Stimulated activated naive CD8-positive, alpha-beta T cell treated with anti-CD3 and anti-CD28 coated beads, Interleukin-15, Interleukin-2, amounts not matched to agents 100 U/mL and 50 U/mL, for 24 hours (primary cell): ENCODE data around the gene IQUB.
A peak's percentile ranks its signal among the peaks of the same experiment; 100 is the strongest.
"Not testable (repeated sequence)": the region's sequence is repeated elsewhere in the genome, so short reads cannot be mapped to it uniquely, and the experiment has no call there.

Experiments
- ATAC-seq: fragments of 150-1000 bp; cut with Tn5 transposase; one replicate; pipeline ENCODE4 v1.10.0; 2021
- DNase-seq: peaks from one replicate; pipeline ENCODE4 v3.0.0; 2021

The IQUB gene

GRCh38 chr7:123539871-123540270 lies 5.5 kb upstream of the IQUB start:
- no peak for ATAC-seq

DNA sequence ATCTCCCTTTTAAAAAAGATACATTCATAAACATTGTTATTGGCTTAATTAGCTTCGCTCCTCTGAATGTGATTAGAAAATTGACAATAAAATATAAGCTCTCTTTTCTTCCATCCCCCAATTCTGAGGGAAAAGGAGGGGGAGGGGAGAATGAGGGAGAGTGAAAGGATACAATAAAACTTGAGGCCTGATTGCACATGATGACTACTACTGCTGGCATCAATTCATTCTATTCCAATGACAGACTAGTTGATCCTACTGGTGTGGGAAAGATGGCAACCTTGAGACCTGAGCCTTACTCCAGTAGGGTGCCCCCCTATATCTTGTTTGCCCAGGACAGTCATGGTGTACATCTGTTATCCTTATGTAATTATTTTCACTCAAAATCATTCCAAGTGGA lies 4.5 kb upstream of the IQUB start:
- DNase-seq = no peak
- no peak for ATAC-seq

More at GRCh38 chr7:123539871-123540270, 5.5 kb upstream of the IQUB start:
- no peak for DNase-seq

GRCh38 chr7:123538189-123538714 lies 3.9 kb upstream of the IQUB start:
- no peak for ATAC-seq
- no peak for DNase-seq

GRCh38 chr7:123537026-123537642 lies 2.7 kb upstream of the IQUB start:
- no peak for ATAC-seq
- DNase-seq = no peak

DNA sequence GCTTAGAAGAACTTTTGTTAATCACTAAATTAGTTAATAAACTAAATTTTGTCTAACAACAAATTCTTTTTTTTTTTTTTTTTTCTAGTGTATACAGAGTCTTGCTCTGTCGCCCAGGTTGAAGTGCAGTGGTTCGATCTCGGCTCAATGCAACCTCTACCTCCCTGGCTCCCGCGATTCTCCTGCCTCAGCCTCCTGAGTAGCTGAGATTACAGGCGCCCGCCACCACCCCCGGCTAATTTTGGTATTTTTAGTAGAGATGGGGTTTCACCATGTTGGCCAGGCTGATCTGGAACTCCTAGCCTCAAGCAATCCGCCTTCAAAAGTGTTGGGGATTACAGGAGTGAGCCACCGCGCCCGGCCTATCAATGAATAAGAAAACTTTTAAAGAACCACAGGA lies 1.1 kb upstream of the IQUB start:
- no peak for ATAC-seq
- no peak for DNase-seq

- ATAC-seq (no peak), DNase-seq (no peak)
Observed at GRCh38 chr7:123533929-123534382, 439 bp downstream of the IQUB start.

- no peak for DNase-seq
- ATAC-seq = no peak
Observed at GRCh38 chr7:123533553-123533917, 860 bp downstream of the IQUB start.

DNA sequence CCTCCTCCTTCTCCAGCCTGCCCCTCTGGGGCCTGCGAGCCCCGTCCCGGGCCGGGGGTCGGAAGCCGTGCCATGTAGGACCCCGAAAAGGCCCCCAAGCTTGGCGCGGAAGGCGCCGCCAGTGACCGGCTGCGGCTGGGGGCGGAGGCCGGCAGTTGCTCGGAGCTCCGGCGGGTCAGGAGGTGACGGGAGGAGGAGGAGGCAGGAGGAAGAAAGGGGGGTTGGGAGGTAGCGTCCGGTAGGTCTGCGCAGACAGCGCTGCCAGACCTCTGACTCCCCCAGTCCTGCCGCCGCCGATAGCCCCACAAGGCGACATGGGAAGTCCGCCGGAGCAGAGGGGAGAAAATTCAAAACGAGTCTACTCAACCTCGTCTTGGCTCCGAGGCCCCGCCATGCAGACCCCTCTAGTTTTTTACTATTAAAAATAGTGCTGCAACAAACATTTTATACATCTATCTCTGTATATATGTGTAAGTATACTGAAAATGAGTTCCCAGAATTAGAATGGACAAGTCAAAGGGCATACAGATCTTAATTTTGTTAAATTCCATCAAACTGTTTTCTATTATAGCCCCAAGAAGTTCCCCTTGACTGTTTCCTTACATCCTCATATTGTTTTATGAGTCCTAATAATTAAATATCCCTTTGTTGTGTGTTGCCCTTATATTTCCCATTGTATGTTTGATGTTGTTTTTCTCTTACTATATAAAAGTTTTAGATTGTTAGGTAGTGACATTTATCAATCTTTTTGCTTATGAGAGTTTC lies 1.4 kb downstream of the IQUB start:
- peak; percentile 37 for ATAC-seq
- DNase-seq = peak; percentile 35

- not testable (repeated sequence) for DNase-seq
- peak; percentile 6 for ATAC-seq
Observed at GRCh38 chr7:123532343-123532742, 2.1 kb downstream of the IQUB start.

DNA sequence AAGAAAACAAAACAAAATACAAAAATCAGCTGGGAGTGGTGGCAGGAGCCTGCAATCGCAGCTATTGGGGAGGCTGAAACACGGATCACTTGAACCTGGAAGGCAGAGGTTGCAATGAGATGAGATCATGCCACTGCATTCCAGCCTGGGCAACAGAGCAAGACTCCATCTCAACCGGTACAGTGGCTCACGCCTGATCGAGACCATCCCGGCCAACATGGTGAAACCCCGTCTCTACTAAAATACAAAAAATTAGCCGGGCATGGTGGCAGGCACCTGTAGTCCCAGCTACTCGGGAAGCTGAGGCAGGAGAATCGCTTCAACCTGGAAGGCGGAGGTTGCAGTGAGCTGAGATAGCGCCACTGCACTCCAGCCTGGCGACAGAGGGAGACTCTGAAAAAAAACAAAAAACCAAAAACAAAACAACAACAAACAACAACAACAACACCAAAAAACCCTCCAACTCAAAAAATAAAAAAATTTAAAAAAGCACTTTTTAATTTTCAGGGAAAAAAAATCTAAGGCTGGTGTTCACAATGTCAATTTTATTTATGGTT lies 4.3 kb downstream of the IQUB start:
- not testable (repeated sequence) for ATAC-seq, DNase-seq

GRCh38 chr7:123528265-123528664 lies 6.1 kb downstream of the IQUB start:
- ATAC-seq (no peak), DNase-seq (no peak)

GRCh38 chr7:123527712-123528225 lies 6.6 kb downstream of the IQUB start:
- not testable (repeated sequence) for DNase-seq, ATAC-seq

DNA sequence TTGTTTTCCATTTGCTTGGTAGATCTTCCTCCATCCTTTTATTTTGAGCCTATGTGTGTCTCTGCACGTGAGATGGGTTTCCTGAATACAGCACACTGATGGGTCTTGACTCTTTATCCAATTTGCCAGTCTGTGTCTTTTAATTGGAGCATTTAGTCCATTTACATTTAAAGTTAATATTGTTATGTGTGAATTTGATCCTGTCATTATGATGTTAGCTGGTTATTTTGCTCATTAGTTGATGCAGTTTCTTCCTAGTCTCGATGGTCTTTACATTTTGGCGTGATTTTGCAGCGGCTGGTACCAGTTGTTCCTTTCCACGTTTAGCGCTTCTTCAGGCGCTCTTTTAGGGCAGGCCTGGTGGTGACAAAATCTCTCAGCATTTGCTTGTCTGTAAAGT lies 7.9 kb downstream of the IQUB start:
- not testable (repeated sequence) for ATAC-seq, DNase-seq

DNA sequence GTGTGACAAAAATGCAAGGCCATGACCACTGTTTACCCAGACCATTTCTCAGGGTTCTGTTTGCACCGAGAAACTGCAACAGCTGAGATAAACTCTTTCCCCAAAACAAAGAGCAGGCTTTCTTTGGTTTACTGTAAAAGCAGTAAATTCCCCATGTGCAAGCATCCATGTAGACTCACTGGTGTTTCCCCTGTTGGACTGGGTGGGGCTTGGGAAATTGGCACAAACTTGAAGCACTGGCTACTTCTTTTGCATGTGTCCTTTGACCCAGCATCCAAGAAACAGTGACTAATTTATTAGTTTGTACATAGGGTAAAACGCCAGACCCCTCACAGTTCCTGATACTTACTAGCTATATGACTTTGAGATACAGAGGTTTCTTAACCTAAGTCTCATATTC lies 12.3 kb downstream of the IQUB start:
- ATAC-seq = no peak

DNA sequence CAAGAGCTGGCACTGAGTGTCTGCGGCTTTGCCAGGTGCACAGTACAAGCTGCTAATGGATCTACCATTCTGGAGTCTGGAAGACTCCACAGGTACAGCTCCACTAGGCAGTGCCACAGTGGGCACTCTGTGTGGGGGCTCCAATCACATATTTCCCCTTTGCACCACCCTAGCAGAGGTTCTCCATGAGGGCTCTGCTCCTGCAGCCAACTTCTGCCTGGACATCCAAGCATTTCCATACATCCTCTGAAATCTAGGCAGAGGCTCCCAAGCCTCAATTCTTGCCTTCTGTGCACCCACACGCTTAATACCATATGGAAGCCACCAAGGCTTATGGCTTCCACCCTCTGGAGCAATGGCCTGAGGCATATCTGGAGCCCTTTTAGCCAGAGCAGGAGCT lies 29.2 kb downstream of the IQUB start:
- DNase-seq (no peak), ATAC-seq (no peak)

More for the DNA sequence above, 12.3 kb downstream of the IQUB start:
- no peak for DNase-seq

GRCh38 chr7:123502201-123502600 lies 32.2 kb downstream of the IQUB start:
- ATAC-seq (no peak), DNase-seq (no peak)

GRCh38 chr7:123500878-123501489 lies 33.4 kb downstream of the IQUB start:
- ATAC-seq = no peak

DNA sequence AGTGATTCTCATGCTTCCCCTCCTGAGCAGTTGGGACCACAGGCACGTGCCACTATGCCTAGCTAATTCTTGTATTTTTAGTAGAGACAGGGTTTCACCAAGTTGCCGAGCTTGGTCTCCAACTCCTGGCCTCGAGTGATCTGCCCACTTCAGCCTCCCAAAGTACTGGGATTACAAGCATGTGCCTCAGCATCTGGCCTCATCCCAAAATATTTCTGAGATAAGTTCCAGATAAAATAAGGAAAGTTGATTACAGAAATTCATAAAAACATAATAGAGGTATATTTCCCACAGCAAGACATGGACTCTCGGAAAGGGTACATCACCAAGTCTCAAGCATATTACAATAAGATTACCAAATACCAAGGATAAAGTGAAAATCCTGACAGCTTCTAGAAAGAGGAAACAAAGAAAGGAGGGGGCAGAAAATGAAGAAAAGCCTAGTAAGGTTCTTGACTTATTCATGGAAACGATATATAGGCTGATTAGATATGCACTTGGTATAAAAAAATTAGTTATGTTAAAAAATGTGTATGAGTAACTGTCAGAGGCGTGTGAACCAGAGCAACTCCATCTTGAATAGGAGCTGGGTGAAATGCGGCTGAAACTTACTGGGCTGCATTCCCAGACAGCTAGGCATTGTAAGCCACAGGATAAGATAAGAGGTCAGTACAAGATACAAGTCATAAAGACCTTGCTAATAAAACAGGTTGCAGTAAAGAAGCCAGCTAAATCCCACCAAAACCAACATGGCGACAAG lies 35.0 kb downstream of the IQUB start:
- DNase-seq = no peak
- ATAC-seq = no peak

More at GRCh38 chr7:123500878-123501489, 33.4 kb downstream of the IQUB start:
- no peak for DNase-seq

GRCh38 chr7:123498601-123499000 lies 35.8 kb downstream of the IQUB start:
- DNase-seq = no peak

GRCh38 chr7:123498031-123498430 lies 36.4 kb downstream of the IQUB start:
- no peak for DNase-seq
- ATAC-seq = no peak

More at GRCh38 chr7:123498601-123499000, 35.8 kb downstream of the IQUB start:
- no peak for ATAC-seq

DNA sequence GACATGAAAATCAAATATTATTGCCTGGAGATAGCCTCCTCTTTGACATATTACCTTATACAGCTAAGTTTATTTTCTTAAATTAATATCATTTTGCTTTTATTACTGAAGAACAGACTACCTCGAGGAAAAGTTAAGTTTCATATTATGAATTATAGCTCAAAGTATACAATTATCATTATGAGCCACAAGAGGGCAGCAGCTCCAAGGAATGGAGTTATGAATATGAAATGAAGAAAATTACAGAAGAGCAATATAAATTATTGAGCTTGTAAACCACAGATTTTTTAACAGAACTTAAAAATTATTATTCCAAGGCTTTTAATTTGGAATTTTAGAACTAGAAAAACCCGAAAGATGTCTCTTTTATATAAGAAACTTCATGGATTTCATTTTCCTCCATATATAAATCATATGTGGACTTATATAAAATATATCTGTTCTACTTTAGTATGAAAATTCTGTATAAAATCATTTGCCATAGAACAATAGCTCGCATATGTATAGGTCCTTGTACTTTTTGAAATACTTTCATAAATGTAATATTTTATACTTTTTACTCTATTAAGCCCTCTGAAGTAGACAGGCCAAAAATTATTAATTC lies 40.1 kb downstream of the IQUB start:
- DNase-seq = peak; percentile 22

More for the DNA sequence above, 40.1 kb downstream of the IQUB start:
- no peak for ATAC-seq
